AG20443 (cell line): ENCODE data around the gene ARPP21.

Experiments
- DNase-seq: peaks from one replicate; pipeline ENCODE4 v3.0.0; 2012; ENCODE audit warnings: low spot score, mixed read lengths

Gene ARPP21

DNA sequence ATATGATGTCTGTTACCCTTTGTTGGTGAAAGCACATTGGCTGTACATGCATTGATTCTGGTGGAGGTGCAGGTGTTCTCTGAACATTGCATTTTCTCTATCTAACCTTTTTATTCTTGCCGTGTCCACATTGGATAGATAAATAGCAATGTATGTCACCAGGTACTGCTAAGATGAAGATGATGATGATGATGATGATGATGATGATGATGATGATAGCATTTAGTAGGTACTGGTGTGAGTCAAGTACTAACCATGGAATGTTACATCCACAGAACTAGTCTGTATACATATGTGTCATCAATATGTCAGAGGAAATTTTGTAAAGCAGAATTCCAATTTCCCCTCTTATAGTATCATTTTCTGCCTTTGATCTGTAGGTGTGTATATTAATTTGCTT lies 36.3 kb downstream of the ARPP21 start:
- DNase-seq = no peak

DNA sequence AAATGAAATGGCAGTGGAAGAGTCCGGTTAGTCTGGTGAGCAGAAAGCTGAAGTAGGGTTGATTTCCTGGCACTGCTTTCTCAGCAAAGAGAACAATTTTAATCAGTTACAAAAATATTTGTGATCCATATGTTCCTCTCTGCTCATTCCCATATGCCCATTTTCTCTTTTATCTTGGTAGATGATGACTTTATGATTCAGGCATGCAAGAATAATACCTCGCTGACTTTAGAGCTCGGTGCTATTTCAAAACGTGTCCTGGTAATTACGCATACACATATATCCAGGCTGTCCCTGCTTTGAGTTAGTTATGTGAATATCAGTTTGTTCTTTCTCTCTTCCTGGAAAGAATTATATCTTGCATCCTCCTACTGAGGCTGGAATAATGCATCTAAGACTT lies 38.5 kb downstream of the ARPP21 start:
- DNase-seq = no peak

DNA sequence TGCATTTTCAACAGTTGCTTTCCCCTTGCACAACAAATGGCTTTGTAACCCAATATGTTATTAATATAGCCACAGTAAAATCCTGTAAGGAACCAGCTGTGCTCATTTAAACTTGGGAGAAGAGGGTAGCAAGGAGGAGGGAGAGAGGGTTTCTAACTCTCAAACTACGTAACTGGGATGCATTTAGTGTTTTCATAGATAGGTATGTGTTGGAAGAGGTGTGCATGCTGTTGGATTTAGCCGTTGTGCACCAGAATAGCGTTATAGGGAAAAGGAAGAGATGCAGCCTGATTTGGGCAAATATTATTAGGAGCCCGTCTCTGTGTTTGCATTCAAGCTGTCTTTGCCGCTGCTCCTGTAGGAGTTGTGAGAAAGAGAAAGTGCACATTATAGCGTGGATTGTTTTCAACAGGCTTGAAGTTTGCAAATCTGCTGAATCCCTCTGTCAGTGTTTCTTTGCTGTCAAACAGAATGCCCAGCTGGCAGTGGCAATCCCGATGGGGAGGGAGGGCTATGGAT lies 39.4 kb downstream of the ARPP21 start:
- no peak for DNase-seq

DNA sequence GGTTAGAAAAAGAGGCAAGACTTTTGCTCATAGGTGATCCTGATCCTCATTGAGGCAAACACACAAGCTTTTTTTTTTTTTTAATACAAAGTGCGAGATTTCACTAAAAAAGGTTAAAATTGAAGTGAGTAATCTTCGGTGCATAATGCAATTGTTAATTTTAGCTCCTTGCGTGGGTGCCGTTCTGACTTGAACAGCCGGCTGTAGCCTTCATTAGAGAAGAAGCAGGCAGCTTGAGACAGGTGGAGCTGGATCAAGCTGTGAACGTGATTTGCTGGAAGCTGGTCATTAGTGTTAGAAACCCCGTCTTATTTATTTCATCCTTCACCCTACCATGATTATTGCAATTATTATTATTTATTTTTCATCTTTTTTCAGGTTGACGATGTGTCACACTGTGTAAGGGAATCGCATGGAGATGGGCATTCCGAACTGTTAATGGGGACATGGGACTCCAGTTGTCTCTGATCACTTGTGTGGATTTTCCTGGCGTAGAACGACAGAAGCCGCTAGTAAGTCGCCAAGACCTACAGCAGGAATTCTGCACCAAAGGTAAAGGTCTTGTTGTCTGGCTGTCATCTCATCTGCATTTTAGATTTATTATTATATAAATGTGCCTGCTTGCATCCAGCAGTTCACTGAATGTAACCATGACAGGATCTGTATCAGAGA lies 40.2 kb downstream of the ARPP21 start:
- no peak for DNase-seq

DNA sequence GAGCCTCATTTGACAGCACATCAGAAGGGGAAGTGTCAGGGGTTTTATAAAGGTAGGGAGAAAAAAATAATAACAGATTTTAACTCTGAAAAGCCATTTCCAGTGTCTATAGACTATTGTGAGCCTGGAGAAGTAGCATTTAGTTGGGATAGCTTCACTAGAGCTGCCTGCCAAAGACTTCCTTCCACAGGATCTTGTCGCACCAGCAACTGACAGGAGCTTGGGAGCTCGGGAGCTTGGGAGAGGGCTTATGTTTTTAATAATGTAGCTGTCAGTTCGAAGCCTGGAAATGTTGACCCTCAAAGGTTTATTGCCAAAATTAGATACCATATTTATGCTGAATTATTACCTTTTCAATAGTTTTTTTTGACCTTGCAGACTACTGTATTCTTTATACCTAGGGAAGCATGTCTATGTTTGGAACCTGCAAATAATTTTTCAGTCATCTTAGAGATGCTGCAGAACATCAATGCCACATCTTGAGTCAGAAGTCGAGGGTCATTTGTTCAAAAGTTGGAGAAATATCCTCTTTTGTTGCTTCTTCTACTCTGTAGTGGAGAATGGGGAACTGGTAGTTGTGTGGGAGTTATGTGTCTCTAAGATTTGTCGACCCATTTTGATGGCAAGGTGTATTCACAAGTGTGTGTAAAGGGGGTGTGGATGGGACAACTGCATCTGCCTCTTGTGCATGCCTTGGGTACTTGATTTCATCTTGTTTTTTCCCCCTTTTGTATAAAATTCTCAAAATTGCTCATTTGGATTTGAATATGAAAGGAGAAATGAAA lies 41.7 kb downstream of the ARPP21 start:
- DNase-seq = no peak

DNA sequence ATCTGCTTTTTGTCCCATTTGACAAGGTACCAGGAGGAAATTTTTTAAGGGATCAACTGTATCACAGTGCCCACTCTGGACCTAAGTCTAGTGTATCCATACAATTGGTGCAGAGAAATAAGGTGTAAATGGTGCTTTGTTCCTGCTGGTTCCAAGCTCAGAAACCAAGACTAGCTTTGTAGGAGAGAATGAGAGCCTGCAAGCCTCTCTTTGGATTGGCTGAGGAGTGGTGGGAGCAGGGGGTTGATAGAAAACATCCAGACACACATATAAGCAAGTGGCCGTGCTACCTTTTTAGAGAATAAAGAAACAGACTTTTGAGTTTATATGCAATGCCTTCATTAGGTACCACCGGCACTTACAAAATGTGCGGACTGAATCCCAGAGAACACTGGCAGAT lies 45.8 kb downstream of the ARPP21 start:
- no peak for DNase-seq

DNA sequence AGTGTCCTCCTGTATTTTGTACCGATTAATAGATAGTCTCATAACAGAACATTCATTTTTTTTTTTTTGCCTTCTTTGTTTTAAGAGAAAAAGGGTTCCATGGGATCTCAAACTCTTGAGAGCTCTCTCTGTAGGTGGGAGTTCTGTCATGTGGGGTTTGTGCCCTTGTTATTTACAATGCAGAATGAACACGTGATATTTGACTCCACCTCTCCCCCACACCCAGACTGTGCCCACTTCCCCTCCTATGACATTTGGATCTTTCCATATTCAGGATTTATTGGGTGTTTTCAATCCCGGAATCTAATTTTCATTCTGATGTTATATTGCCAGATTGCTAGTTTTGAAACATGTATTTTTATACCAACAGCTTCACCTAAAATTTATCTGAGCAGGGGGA lies 49.5 kb downstream of the ARPP21 start:
- no peak for DNase-seq

DNA sequence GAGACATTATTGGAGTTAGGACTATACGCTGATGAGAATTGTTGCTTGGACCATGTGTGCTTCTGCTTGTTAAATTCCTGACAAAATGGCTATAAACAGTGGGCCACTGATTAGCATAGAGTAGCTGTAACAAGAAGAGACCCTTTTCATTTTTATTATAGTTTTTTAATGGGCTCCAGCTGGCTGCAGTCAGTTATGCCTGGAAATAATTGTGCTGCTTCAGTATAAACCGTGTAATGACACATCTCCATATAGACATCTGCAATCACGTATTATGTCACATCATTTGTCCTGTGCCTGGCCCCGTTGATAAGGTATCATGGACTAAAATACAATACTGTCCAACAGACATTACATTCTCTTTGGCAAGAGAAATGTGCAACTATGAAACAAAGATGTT lies 50.9 kb downstream of the ARPP21 start:
- no peak for DNase-seq

DNA sequence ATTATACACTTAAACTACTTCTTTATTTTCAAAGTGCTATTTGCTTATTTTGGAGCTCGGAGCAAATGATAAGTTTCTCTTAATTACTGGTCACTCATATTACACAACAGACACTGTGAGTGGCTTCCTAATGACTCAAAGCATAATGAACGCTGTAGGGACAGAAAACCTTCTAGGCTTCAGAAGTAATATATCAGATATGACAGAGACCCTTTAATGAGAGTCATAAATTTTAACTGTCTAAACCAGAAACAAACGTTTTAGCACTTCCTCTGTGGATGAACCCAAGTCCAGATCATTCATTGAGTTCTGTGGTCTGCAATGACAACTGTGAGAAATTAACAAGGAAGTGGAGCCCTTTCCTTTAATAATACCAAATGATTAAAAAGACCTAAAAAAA lies 66.6 kb downstream of the ARPP21 start:
- DNase-seq = no peak

DNA sequence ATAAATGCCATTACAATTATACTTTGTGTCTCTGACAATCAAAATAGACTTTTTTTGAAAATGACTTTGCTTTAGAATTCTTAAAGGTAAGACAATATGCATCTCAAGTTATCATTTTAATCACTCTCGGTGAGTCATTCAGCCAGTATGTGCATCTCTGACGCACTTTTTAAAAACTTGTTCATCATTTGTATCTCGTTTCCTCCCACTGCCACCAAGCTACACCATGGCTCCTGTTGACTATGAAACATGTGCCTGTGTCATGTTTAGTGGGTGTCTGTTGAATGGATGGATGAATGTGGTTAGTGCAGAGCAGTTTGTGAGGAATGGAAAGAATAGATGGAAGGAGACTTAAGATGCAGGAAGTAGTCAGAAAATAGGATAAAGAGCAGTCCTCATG lies 68.6 kb downstream of the ARPP21 start:
- DNase-seq = no peak

DNA sequence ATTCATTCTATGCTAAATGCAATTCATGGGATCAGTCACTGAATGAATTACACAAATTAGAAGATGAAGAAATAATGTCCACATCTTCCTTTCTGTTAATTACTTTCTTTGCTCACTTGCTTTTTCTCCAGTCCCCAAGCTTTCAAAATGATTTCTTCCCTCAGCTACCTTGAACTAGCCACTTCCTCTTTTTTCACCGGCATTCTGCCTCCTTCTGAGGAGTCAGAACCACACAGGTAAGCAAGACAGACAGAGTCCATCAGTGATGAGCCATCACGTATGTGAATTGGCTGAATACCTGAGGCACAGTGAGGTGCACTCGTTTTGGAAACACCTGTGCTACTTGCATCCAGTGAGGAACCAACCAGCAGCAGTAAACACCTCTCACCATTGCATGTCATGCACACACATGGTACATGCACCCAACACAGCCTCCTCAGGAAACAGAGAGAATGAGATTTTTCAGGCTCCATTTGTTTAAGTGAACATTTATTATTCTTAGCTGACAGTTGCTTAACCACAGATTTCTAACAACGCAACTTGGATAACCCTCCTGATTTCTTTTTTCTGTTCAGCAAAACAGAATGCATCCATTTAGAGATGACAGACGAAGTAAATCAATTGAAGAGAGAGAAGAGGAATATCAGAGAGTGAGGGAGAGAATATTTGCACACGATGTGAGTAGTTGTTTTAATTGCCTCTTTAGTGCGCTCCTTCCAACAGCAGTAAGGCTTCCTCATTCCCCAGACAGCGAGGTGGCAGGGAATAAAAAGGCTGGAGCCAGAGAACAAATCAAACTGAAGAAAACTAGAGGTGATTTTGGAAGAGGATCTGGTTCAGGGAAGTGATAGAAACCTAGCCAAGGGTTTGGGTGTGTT lies 69.3 kb downstream of the ARPP21 start:
- no peak for DNase-seq

DNA sequence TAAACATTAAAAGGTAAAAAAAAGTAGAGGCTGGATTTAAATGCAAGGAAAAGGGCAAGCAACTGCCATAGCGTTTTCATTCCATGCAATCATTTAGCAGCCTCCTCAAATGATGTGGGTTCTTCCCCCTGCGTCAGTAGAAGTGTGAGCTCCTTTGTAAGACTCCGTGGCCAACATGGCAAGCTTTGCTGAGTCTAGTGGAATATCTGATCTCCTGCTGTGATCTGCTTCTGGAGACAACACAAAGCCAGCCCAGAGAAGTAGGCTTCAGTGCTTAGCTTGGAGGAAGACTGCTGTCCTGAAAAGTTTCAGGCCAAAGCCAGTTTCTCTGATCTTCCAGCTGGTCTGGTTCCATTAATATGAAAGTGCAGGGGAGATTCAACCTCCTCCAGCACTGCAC lies 70.4 kb downstream of the ARPP21 start:
- no peak for DNase-seq

DNA sequence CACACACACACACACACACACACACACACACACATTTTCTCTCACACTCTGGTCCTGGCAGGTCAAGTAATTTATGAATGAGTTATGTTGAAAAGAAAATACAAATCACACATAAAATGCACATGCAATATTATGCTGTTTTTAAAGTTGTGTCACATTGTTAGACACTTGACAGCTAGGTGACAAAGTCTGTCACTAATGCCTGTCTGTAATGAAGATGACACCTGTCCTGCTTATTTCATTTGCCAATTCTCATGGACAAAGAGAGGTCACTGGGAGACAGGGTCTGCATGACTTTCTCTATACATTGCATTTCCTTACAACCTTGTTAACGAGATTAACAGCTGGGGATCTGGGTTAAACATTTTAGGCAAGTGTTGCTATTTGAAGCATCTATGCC lies 71.2 kb downstream of the ARPP21 start:
- no peak for DNase-seq

DNA sequence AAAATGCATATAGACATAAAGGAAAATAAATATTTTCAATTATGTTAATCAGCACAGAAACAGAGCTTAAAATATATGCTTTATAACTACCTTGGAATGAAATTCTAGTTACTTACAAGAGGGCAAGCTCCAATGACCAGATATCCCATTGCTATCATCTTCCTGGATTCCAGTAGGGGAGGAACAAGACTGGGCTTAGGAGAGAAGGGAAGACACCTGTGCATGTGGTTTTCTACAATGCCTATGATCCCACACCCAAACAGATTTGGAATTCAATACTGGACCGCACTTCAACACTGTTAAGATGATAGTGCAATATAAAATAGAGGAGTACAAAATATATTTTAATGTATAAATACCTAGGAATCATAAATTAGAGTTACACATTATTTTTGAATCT lies 79.6 kb downstream of the ARPP21 start:
- DNase-seq = no peak

DNA sequence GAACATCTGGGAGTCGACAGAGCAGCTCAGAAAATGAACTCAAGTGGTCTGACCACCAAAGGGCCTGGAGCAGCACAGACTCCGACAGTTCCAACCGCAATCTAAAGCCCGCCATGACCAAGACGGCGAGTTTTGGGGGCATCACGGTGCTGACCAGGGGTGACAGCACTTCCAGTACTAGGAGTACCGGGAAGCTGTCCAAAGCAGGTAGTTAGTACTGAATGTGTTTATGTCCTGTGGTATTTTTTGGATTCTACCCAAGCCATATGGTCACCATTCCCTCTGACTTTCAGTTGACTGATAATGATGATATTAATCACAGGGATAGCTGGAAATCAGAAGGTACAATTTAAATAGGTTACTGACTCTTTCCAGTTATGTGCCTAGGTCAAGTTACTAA lies 82.3 kb downstream of the ARPP21 start:
- no peak for DNase-seq

DNA sequence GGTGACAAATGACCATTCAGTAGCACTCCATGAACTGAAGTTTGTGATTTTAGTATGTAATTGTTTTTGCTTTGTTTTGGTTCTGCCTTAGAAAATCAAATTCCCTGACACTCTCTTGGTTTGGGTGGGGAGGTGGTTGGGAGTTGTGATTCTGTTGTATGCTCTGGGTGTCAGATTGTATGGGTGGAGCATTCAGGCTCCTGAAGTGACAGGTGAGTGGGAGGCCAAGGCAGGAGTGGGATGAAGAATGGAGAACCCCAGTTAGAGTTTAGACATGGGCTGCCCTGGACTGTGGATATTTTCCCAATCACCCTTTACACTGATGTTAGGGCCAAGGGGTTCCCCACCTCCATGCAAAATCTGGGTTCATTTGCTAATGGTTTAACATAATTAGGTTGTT lies 83.6 kb downstream of the ARPP21 start:
- no peak for DNase-seq

DNA sequence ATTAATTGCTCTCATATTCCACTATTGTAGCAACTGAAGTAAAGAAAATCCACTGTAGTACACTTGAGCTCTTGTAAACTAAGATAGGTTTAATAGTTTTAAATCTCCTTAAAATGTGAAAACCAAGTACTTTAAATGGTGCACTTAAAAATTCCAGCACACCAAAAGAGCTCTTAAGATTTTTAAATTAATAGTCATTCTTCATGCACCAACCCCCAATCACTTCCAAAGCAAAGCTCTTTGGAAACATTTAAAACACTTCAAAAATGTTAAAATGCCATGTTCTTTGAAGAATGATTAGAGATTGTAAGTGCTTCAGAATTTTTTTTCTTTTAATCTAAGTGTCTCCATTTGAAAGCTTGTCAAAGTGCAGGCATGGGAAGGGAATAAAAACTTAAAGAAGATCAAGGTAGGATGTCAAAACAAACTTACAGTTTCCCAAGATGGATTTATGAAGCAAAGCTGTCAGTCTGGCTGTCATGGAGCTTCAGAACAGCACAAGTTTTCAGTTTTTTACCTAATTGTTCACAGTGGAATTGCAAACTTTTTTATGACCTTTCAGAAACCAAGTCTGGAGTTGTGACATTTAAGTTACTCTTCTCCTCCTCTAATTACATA lies 84.3 kb downstream of the ARPP21 start:
- DNase-seq = no peak

DNA sequence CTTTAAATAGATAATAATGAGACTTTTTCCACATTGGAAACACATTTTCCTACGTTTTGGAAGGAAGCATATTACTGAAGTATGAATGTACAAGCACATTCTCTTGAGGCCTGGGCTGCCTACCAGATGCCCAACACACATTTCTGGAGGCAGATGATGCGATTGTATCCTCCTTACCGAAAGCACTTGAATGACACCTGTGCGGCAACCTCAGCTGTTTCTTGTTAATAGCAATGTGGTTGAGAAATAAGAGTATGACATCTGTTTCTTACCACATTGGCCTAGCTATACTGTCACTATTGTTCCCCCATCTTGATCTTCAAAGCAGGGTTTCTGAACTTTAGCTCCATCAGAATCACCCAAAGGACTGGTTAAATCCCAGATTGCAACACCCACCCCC lies 84.8 kb downstream of the ARPP21 start:
- no peak for DNase-seq

DNA sequence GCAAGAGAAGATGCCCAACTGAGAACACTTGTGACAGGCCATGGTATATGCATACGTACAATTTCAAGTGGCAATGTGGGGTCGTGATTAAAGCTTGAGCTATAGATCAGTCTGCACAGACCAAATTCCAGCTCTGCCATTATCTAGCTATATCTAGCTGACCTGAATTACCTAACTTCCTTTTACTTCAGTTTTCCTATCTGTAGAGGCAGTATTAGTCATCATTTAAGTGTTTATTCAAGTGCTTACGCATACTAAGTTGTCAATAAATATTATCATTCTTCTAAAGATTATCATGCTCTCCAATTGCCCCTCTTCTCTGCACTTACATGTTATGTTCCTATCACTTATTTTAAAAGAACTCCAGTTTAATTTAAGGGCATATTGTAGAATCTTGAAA lies 87.9 kb downstream of the ARPP21 start:
- DNase-seq = no peak

DNA sequence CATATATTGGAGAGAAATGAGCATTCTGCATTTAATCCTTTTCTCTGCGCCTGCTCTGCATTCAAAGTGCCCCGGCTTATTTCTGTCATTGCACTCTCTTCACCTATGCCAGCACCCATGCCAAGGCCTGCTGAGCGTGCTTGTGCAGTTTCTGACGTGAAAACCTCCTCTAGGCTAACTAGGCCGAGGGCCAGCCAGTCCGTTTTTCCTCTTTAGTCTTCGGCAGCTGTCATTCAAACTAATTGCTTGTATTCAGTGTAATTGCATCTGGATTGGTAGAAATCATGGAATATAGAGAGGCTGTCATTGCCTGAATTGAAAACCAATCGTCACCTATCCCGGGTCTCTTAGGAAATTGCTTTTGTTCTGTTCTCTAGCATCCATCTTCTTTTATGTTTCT lies 94.0 kb downstream of the ARPP21 start:
- DNase-seq = no peak

DNA sequence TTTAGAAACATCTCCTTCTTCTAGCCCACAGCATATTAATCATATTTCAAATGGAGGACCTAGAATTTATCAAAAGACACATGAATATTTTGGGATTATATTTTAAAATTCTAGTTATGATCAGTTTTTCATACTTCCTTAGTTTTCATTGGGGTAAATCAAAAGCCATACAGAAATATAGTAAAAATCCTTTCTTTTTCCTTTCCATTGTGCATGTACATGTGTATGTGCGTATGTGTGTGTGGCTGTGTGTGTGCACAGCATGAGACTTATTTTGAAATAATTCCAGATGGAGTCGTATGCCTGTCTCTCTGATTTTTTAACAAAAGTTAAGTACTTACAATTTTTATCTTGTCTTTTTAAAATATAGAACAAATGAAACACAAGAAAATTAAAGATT lies 94.5 kb downstream of the ARPP21 start:
- DNase-seq = no peak

DNA sequence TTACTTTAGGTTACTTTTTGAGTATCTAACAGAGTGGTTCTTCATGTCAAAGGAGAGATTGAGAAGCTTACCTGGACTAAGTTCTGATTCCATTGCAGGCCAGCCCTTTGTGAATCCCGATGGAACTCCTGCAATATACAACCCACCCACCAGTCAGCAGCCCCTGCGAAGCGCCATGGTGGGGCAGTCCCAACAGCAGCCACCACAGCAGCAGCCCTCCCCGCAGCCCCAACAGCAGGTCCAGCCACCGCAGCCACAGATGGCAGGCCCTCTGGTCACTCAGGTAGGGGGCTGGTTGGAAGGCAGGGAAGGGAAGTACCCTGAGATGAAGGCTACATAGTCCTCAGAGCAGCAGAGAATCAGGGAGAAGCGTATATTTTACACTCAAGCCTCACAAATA lies 97.8 kb downstream of the ARPP21 start:
- no peak for DNase-seq
